ENCODE measurements around the gene TMEM86A.

Gene TMEM86A

DNA sequence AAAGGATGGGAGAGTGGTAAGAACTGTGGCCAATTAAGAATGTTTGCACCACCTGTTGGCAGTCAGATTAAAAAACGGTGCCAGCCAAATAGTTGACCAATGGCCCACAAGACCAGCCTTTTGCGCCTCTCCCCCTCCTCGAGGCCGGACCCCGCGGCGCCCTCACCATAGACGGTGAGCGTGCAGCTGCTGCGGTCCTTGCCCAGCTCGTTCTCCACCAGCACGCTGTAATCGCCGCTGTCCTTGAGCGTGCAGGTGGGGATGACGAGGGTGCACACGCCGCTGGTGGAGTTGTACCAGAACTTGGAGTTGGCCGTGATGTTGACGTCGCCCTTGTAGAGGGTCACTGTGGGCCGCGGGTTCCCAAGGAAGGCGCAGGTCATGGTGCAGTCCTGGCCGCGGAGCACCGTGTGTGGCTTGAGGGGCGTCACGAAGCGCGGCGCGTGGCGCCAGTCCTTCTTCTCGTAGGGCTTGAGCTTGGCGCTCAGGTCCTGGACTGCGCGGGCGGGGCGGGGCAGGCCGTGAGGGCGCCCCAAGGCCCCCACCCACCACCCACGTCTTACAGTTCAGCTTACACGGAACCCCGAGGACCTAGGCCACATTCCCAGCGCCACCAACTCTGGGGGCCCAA, 7.2 kb downstream of the TMEM86A start:
- TF ChIP-seq GATA1 (IDR thresholded peaks at IDR 0.05; ENCODE audit: low read depth, low read length) (no peak), POLR2A (IDR thresholded peaks at IDR 0.05; ENCODE audit: low read length) (no peak)
- no peak for DNase-seq

DNA sequence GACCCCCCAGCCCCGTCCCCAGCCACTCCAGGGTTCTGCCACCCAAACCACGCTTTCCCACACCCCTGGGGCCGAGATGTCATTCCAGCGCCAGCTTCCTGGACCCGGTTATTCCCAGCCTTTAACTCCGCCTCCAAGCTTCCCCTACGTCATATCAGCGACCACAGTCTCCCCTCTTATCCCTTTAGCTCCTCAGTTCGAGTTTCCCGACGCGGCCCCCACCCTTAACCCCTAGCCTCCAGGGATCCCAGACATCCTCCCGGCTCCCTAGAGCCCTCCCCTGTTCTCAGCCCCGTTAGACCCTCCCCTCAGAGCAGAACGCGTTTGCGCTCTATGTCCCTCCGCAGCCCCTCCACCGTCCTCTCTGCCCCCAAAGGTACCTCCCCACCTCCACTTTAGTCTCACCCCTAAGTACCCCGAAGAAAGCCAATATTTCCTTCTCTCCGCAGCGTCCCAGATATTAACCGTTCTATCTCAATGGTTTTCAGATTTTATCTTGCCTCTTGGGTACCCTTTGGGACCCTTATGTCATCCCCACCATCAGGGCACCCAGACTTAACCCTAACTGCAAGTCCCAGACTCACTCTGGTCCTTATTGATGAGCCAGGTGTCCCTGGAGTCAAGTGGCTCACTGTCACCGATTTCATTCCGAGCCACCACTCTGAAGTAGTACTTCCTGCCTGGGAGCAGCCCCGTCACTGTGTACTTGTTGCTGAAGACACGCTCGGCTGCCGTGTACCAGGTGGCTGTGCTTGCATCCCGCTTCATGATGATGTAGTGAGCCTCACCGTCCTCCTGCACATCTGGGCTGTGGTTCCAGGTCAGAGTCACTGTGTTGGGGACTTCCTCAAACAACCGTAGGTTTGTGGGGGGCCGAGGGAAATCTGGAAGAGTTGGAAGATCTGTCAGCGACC, 8.0 kb downstream of the TMEM86A start:
- no peak for TF ChIP-seq GATA1 (IDR thresholded peaks at IDR 0.05; ENCODE audit: low read depth, low read length)
- TF ChIP-seq POLR2A (IDR thresholded peaks at IDR 0.05; ENCODE audit: low read length), result no peak
- no peak for DNase-seq

DNA sequence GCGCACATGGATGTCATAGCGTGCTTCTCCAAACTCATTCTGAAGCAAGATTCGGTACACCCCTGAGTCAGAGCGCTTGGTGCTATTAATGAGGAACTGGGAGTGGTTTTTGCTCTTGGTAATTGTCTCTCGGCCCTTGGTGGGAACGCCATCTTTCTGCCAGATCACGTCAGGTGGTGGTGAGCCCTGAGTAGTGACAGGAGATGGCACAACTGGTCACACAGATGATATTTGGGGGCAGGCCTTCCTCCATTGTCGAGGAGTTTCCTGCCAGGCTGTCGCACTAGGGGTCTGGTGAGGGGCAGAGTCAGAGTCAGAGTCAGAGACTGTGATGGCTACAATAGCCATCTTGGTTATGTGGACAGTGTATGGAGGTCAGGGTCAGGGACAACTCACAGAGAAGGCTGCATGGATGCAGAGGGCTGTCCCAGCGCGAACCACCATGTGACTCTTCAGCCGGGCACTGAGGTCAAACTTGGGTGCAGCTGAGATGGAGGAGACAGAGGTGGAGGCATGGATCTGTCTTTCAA, 9.3 kb downstream of the TMEM86A start:
- no peak for DNase-seq
- TF ChIP-seq GATA1 (IDR thresholded peaks at IDR 0.05; ENCODE audit: low read depth, low read length) (no peak), POLR2A (IDR thresholded peaks at IDR 0.05; ENCODE audit: low read length) (no peak)

GRCh38 chr11:18709414-18709813, 10.8 kb downstream of the TMEM86A start:
- TF ChIP-seq GATA1 (IDR thresholded peaks at IDR 0.05; ENCODE audit: low read depth, low read length) (no peak), POLR2A (IDR thresholded peaks at IDR 0.05; ENCODE audit: low read length) (no peak)
- DNase-seq, result no peak

DNA sequence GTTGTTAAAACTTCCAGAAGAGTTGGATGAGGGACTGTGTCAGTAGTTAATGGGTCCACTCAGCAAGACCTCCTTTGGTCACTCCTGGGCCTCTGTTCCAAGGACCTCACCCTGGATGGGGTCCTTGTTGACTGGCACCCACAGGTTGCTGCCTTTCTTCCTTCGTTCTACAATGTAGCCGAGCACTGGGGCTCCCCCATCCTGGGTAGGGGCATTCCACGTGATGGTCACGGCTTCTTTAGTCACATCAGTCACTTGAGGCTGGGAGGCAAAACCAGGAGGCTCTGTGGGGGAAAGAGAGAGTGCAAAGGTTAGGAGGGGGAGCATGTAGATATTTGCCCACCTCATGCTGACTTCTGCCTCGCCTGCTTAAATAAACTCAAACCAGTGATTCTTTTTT, 12.0 kb downstream of the TMEM86A start:
- no peak for TF ChIP-seq POLR2A (IDR thresholded peaks at IDR 0.05; ENCODE audit: low read length)
- no peak for TF ChIP-seq GATA1 (IDR thresholded peaks at IDR 0.05; ENCODE audit: low read depth, low read length)
- no peak for DNase-seq

DNA sequence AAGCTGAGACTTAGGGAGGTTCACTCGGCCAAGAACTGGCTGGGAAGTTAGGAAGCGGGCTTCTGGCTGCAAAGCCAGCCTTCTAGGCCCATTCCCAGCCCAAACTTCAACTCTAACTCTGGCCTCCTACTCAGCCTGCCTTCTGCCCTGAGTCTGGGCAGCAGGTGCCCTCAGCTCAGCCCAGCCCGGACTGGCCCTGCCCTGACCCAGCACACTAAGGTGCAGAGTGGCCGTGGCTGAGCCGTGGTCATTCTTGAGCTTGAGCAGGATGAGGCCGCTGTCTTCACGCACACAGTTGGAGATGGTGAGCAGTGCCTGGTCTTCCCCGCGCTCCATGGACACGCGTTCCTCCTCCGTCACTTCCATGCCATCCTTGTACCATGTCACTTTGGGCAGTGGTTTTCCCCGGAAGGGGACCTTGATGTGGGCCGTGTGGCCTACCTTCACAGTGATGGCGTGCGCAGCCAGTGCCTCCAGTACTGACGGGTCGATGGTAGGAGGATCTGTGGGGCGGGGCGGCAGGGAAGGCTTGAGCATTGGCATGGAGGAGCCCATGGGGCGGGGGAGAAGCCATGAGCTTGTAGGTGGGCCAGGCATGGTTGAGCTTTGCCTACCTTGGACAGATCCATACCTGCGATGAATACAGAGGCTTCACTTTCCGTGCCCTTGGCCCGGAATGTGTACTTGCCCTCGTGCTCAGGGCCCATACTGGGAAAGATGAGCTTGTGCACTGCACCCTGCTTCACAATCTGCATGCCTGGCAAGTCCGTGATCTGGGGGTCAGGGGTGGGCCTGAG, 15.3 kb downstream of the TMEM86A start:
- no peak for TF ChIP-seq POLR2A (IDR thresholded peaks at IDR 0.05; ENCODE audit: low read length)
- no peak for TF ChIP-seq GATA1 (IDR thresholded peaks at IDR 0.05; ENCODE audit: low read depth, low read length)
- no peak for DNase-seq

GRCh38 chr11:18714443-18714780, 15.8 kb downstream of the TMEM86A start:
- TF ChIP-seq GATA1 (IDR thresholded peaks at IDR 0.05; ENCODE audit: low read depth, low read length) (no peak), POLR2A (IDR thresholded peaks at IDR 0.05; ENCODE audit: low read length) (no peak)

GRCh38 chr11:18715476-18715875, 16.9 kb downstream of the TMEM86A start:
- DNase-seq, result no peak
- TF ChIP-seq POLR2A (IDR thresholded peaks at IDR 0.05; ENCODE audit: low read length), result no peak
- no peak for TF ChIP-seq GATA1 (IDR thresholded peaks at IDR 0.05; ENCODE audit: low read depth, low read length)

More at GRCh38 chr11:18714443-18714780, 15.8 kb downstream of the TMEM86A start:
- no peak for DNase-seq

DNA sequence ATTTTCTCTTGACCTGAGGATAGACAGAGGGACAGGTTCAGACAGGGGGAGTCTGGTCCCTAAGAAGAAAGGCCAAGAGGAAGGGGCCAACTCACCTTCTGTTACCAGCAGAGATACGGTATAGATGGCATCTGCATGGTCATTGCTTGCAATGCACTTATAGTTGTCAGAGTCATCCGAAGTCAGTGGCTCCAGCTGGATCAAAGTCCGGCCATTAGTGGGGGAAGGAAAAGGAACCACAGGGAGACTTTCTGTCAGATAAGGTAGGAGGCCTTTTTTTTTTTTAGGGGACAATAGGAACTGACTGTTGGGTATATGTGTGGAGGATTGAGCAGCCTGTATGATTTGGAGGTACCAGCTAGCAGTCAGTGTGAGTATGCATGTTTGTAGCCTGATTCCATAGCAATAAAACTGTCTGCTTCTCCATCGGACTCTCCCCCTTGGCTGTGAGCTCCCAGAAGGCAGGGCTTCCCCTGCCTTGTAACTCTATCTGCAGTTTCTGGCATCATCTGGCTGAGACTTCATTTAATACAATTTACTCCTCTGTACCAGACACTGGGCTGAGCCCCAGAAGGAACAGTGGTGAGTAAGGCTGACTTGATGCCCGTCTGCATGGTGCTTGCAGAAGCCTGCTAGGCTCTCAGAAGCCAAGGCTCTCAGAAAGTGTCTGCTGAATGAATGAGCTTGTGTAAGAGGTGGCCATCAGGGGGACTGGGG, 21.7 kb downstream of the TMEM86A start:
- no peak for DNase-seq
- TF ChIP-seq GATA1 (IDR thresholded peaks at IDR 0.05; ENCODE audit: low read depth, low read length) (no peak), POLR2A (IDR thresholded peaks at IDR 0.05; ENCODE audit: low read length) (no peak)

GRCh38 chr11:18720808-18721560, 22.4 kb downstream of the TMEM86A start:
- TF ChIP-seq POLR2A (IDR thresholded peaks at IDR 0.05; ENCODE audit: low read length) (no peak), GATA1 (IDR thresholded peaks at IDR 0.05; ENCODE audit: low read depth, low read length) (no peak)
- peak; percentile 59 to 65 for DNase-seq

DNA sequence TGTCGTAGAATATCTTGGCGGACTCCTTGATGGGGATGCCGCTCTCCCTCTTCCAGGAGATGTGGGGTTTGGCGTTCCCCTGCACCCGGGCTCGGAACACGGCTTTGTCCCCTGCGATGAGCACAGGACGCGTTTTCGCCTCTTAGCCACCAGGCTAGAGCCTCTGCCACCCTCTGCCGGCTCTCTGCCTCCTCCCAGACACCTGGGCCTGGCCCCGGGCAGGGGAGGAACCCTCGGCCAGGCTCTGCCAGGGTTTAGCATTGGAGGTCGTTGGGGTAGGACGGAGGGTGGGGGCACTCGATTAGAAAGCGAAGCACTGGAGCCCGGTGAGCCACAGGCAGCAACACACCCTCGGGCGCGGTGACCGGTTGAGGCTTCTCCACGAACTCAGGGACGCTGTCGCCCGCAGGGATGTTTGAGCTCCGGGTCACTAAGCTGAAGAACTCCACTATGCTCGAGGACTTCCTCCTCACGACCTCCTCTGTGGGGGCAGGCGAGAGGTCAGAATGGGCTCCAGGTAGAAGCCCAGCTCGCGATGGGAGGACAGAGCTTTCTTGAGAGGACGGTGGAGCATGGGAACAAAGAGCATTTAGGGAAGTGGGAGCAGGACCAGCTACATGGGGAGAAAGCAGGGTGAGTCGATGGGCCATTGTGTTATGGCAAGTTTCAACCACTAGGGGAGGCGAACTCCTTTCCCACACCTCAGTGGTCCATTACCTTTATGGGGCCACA, 23.1 kb downstream of the TMEM86A start:
- TF ChIP-seq GATA1 (IDR thresholded peaks at IDR 0.05; ENCODE audit: low read depth, low read length) (no peak), POLR2A (IDR thresholded peaks at IDR 0.05; ENCODE audit: low read length) (no peak)
- peak; percentile 24 to 39 for DNase-seq

DNA sequence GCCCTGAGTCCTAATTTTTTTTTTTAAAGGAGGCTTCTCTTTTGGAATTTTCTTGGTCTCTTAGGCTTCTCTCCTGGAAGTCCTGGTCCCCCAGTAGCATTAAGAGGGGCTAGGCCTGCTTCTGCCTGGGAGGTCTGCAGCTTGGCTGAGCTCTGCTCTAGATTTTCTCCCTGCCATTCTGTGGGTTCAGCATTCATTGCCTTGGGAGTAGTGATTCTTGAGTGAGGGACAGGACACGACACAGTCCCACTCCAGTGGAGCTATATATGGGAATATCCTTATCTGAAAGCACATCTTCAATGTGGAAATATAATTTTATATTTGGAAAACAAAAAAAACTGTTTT, 23.7 kb downstream of the TMEM86A start:
- no peak for DNase-seq
- TF ChIP-seq POLR2A (IDR thresholded peaks at IDR 0.05; ENCODE audit: low read length) (no peak), GATA1 (IDR thresholded peaks at IDR 0.05; ENCODE audit: low read depth, low read length) (no peak)

All from erythroblast (primary cell).